ENCODE measurements around the gene ADARB1.

The ADARB1 gene

DNA sequence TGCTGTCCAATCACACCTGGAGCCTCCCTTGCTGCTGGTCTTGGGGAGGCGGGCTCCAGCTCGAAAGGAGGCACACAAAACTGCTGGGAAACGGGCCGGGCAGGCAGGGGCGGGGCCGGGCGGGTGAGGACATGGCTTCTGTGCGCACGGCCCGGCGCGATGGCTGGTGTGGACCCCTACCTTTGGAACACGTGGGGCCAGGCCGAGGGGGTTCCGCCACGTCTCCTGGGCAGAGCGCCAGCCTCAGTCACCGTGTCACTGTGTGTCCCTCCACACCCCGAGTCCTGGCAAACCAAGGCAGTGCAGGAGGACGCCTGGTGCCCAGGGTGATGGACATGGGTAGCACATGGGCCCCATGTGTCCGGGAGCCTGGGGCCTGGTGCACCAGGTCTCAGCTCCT, 42.0 kb upstream of the ADARB1 start:
- DNase-seq (ENCODE audit: low spot score): peak; percentile 63
- ATAC-seq (ENCODE audit: low read depth): no peak
- H3K36me3 ChIP-seq (ENCODE audit: low read depth): no peaks in the 10 kb centered on the region
- TF ChIP-seq, protein P1, sequence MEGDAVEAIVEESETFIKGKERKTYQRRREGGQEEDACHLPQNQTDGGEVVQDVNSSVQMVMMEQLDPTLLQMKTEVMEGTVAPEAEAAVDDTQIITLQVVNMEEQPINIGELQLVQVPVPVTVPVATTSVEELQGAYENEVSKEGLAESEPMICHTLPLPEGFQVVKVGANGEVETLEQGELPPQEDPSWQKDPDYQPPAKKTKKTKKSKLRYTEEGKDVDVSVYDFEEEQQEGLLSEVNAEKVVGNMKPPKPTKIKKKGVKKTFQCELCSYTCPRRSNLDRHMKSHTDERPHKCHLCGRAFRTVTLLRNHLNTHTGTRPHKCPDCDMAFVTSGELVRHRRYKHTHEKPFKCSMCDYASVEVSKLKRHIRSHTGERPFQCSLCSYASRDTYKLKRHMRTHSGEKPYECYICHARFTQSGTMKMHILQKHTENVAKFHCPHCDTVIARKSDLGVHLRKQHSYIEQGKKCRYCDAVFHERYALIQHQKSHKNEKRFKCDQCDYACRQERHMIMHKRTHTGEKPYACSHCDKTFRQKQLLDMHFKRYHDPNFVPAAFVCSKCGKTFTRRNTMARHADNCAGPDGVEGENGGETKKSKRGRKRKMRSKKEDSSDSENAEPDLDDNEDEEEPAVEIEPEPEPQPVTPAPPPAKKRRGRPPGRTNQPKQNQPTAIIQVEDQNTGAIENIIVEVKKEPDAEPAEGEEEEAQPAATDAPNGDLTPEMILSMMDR (IDR thresholded peaks at IDR 0.05; ENCODE audit: poor library complexity, severe bottlenecking): no peak
- no peaks in the 10 kb centered on the region for H3K4me1 ChIP-seq (ENCODE audit: insufficient read depth, poor library complexity, severe bottlenecking)
- no peak overlapping the region for H3K27ac ChIP-seq (ENCODE audit: poor library complexity, severe bottlenecking)
- no peaks in the 10 kb centered on the region for H3K9me3 ChIP-seq (ENCODE audit: severe bottlenecking)
- no peak overlapping the region for H3K4me3 ChIP-seq (ENCODE audit: severe bottlenecking)
- no peaks in the 10 kb centered on the region for H3K27me3 ChIP-seq (ENCODE audit: insufficient read depth, poor library complexity, severe bottlenecking)

DNA sequence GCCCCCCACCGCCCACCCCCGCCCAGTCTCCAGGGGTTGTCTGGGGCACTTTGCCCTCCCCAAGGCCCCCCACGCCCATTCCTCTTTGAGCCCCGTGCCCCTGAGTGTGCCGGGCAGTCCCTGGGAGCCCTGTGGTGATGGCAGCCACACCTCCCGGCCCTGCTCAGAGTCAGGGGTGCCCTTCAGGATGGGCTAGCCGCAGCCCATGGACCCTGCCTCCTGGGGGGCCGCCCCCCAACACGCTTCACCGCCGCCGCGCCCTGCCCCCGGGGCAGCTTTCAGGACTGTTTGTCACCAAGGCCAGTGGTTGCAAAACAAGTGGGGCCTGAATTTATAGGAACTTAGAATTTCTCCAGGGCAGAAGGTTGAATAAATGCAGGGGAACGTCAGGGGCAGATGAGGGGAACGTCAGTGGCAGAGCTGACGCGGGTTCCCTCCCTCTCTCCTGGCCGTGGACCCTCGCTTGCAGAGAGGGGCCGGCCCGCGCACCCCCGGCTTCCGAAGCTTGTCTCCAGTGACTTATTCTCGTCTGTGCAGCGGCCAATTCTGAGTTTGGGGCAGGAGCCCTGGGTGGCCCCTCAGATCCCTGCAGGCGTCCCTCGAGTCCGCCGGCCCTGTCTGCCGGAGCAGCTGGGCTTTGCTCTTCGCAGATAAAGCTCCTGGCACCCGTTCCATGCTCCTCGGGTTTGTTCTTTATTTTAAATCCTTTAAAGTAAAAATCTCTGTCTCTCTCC, 41.2 kb upstream of the ADARB1 start:
- Histone ChIP-seq H3K9me3 (ENCODE audit: severe bottlenecking) (no peaks in the 10 kb centered on the region), H3K27ac (ENCODE audit: poor library complexity, severe bottlenecking) (no peak overlapping the region), H3K36me3 (ENCODE audit: low read depth) (no peaks in the 10 kb centered on the region), H3K27me3 (ENCODE audit: insufficient read depth, poor library complexity, severe bottlenecking) (no peaks in the 10 kb centered on the region), H3K4me3 (ENCODE audit: severe bottlenecking) (no peak overlapping the region), H3K4me1 (ENCODE audit: insufficient read depth, poor library complexity, severe bottlenecking) (no peaks in the 10 kb centered on the region)
- TF ChIP-seq, protein P1 (IDR thresholded peaks at IDR 0.05; ENCODE audit: poor library complexity, severe bottlenecking): no peak
- ATAC-seq (ENCODE audit: low read depth) (no peak), DNase-seq (ENCODE audit: low spot score) (no peak)

DNA sequence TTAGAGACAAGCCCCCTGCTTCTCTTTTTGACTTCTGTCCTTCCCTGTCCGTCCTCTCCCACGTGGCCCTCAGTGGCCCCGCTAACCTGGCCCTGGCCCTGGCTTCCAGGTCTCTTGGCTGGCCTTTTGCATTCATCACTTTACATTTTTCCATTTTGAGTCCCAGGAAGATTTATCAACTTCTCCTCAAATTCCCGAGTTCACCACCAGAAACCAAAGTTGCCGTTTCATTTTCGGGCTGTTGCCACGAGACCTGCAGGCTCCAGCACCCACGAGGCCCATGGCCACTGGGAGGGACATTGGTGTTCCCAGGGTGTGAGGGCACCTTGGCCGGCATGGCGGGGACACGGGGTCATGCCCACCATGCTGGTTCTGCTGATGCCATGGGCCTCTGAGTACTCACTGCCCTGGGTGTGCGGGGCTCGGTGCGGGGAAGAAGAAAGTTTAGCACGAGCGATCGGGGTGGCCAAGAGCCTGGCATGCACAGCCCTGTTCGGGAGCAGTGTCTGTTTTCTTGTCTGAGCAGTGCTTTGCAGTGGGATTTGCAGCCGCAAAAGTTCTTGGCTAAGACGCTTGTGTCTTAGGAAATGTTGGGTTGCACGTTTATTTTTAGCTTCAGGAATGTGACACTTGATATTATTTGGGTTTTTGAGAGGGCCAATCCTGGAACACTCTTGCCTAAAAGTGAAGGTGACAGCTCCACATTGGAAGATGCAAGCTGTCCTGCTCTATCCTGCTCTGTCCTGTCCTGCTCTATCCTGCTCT, 40.4 kb upstream of the ADARB1 start:
- Histone ChIP-seq H3K27me3 (ENCODE audit: insufficient read depth, poor library complexity, severe bottlenecking) (no peaks in the 10 kb centered on the region), H3K27ac (ENCODE audit: poor library complexity, severe bottlenecking) (no peak overlapping the region), H3K9me3 (ENCODE audit: severe bottlenecking) (no peaks in the 10 kb centered on the region), H3K4me1 (ENCODE audit: insufficient read depth, poor library complexity, severe bottlenecking) (no peaks in the 10 kb centered on the region), H3K36me3 (ENCODE audit: low read depth) (no peaks in the 10 kb centered on the region), H3K4me3 (ENCODE audit: severe bottlenecking) (no peak overlapping the region)
- DNase-seq (ENCODE audit: low spot score) (no peak), ATAC-seq (ENCODE audit: low read depth) (no peak)
- TF ChIP-seq, protein P1 (IDR thresholded peaks at IDR 0.05; ENCODE audit: poor library complexity, severe bottlenecking): no peak

DNA sequence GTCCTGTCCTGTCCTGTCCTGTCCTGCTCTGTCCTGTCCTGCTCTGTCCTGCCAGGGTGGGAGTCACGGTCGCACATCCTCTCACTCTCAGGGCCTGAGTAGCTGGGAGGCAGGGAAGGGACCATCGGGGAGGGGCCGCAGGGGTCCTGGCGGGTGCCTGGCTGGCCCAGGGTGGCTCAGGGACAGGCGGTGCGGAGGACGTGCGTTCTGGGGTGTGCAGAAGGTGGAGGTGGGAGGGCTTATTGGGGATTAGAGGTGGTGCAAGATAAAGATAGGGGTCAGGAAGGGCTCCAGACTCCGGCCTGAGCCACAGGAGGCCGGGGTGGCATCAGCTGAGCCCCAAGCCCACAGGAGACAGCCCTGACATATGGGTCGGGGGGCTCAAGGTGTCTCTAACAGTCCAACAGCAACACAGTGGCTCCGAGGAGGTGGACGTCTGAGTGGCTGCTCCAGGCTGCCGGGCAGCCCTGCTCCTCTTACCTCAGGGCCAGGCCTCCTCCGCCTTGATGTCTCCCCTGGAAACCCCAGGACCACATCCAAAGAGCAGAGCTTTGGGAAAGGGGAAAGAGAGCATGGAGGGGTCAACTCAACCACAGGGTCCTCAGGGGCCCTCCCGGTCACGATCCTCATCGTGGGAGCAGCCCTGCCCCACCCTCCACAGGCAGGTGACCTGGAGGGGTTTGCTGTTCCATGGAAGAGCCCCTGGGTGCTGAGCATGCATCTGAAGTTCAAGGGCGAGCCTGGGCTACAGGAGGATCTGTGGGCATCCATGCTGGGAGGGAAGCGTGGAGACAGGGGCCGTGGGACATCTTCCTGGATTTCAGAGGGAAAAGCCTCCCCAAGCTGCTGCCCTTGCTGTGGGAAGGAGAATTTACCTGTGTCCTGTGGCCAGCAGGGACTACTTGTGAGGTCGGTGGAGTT, 39.6 kb upstream of the ADARB1 start:
- no peak for ATAC-seq (ENCODE audit: low read depth)
- Histone ChIP-seq H3K27ac (ENCODE audit: poor library complexity, severe bottlenecking) (no peak overlapping the region), H3K36me3 (ENCODE audit: low read depth) (no peaks in the 10 kb centered on the region), H3K4me3 (ENCODE audit: severe bottlenecking) (no peak overlapping the region), H3K9me3 (ENCODE audit: severe bottlenecking) (no peaks in the 10 kb centered on the region), H3K27me3 (ENCODE audit: insufficient read depth, poor library complexity, severe bottlenecking) (no peaks in the 10 kb centered on the region), H3K4me1 (ENCODE audit: insufficient read depth, poor library complexity, severe bottlenecking) (no peaks in the 10 kb centered on the region)
- TF ChIP-seq, protein P1 (IDR thresholded peaks at IDR 0.05; ENCODE audit: poor library complexity, severe bottlenecking): no peak
- DNase-seq (ENCODE audit: low spot score): no peak

Data from RWPE2 (cell line).